PFSK-1 (cell line): Measurements from ENCODE around the gene FLII.

Experiments used
- POLR2AphosphoS5 ChIP-seq: IDR thresholded peaks from 2 replicates; pipeline ENCODE4 v1.6.1; 2012; ENCODE audit warnings: low read depth, mild to moderate bottlenecking, control low read depth, low read length, moderate library complexity
- SIN3A ChIP-seq: IDR thresholded peaks from 2 replicates; pipeline ENCODE4 v1.6.1; 2012; ENCODE audit warnings: mild to moderate bottlenecking, low read length, moderate library complexity, borderline replicate concordance; ENCODE audit not compliant: insufficient read depth
- TAF1 ChIP-seq: IDR thresholded peaks from 2 replicates; pipeline ENCODE4 v1.6.1; 2012; ENCODE audit warnings: low read length, control low read depth, borderline replicate concordance; ENCODE audit not compliant: insufficient read depth
- TF ChIP-seq, protein P1 (sequence below), 2 experiments: IDR thresholded peaks; 2 replicates each; pipeline versions ENCODE4 v1.6.1 to v1.8.0; 2011 to 2012; ENCODE audit warnings: low read depth in 2 of 2, low read length in 2 of 2, control low read depth in 1 of 2, inconsistent platforms in 1 of 2, mild to moderate bottlenecking in 1 of 2, moderate library complexity in 1 of 2; ENCODE audit not compliant: insufficient read depth in 1 of 2

DNA sequence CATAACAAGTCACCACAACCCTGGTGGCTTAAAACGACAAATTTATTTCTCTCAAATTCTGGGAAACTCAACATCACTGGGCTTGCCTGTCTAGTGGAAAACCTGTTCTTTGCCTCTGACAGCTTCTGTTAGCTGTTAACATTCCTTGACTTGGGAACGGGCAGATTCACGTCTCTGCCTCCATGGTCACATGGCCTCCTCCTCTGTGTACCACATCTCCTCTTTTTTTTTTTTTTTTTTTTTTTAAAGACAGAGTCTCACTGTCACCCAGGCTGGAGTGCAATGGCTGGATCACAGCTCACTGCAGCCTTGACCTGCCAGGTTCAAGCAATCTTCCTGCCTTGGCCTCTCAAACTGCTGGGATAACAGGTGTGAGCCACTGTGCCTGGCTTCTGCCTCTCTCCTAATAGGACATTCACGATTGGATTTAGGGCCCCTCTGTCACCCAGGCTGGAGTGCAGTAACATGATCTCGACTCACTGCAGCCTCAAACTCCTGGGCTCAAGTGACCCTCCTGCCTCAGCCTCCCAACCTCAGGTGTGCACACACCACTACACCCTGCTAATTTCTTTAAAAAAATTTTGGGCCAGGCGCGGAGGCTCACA is 44.8 kb downstream of the FLII start:
- TF ChIP-seq SIN3A (no peak), POLR2AphosphoS5 (no peak), TAF1 (no peak)
- TF ChIP-seq, protein P1, sequence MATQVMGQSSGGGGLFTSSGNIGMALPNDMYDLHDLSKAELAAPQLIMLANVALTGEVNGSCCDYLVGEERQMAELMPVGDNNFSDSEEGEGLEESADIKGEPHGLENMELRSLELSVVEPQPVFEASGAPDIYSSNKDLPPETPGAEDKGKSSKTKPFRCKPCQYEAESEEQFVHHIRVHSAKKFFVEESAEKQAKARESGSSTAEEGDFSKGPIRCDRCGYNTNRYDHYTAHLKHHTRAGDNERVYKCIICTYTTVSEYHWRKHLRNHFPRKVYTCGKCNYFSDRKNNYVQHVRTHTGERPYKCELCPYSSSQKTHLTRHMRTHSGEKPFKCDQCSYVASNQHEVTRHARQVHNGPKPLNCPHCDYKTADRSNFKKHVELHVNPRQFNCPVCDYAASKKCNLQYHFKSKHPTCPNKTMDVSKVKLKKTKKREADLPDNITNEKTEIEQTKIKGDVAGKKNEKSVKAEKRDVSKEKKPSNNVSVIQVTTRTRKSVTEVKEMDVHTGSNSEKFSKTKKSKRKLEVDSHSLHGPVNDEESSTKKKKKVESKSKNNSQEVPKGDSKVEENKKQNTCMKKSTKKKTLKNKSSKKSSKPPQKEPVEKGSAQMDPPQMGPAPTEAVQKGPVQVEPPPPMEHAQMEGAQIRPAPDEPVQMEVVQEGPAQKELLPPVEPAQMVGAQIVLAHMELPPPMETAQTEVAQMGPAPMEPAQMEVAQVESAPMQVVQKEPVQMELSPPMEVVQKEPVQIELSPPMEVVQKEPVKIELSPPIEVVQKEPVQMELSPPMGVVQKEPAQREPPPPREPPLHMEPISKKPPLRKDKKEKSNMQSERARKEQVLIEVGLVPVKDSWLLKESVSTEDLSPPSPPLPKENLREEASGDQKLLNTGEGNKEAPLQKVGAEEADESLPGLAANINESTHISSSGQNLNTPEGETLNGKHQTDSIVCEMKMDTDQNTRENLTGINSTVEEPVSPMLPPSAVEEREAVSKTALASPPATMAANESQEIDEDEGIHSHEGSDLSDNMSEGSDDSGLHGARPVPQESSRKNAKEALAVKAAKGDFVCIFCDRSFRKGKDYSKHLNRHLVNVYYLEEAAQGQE (IDR thresholded peaks at IDR 0.05; ENCODE audit: insufficient read depth in 1 of 2, low read depth in 2 of 2, low read length in 2 of 2): no peak
